KG1 (cell line): ENCODE results near the gene SUPT5H.
"Not testable (repeated sequence)": the region's sequence is repeated elsewhere in the genome, so short reads cannot be mapped to it uniquely, and the experiment has no call there.

Source experiments
- DNase-seq: peaks from one replicate; lab custom pipeline; 2025; lab: John Stamatoyannopoulos, UW

Gene SUPT5H

DNA sequence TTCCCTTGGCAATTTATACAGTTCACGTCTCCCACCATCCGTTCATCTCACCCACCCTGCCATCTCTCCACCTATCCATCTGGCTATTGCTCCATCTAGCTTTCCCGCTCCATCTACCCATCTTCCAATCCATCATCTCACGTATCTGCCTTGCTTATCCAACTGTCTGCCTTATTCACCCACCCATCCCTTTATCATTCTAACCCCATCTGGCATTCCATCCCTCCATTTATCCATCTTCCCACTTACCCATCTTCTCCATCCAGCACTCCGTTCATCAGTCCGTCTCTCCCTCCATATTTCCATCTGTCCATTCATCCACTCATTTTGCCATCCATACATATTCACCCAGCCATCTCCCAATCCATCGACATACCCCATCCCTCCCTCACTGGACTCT lies 19.6 kb upstream of the SUPT5H start:
- DNase-seq: no peak

DNA sequence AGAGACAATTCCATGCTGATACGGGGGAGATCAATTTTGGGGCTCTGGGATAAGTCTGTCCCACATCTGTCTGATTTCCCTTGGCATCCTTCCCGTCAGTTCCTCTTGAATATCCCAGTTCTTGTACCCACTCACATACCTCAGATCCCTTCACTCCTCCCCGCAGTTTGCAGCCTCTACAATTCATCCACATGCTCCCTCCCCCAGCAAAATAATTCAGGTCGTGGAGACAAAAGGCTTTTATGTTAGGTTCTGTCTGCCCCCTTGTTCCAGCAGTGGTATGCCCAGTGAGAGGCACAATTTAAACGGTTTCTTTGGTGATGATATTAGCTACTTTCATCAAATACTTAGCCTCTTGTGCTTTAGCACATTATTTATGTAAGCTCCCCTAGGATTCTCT lies 19.2 kb upstream of the SUPT5H start:
- DNase-seq: no peak

DNA sequence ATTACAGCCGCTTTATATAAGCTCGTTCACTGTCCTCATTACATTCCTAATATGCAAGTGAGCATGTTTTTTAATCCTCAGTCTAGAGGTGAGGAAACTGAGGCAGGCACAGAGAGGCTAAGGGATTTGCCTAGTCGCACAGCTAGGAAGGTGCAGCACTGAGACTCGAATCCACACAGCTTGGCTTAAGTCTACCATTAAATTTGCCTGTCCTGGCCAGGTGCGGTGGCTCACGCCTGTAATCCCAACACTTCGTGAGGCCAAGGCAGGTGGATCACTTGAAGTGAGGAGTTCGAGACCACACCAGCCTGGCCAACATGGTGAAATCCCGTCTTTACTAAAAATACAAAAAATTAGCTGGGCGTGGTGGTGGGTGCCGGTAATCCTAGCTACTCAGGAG lies 17.7 kb upstream of the SUPT5H start:
- no peak for DNase-seq

DNA sequence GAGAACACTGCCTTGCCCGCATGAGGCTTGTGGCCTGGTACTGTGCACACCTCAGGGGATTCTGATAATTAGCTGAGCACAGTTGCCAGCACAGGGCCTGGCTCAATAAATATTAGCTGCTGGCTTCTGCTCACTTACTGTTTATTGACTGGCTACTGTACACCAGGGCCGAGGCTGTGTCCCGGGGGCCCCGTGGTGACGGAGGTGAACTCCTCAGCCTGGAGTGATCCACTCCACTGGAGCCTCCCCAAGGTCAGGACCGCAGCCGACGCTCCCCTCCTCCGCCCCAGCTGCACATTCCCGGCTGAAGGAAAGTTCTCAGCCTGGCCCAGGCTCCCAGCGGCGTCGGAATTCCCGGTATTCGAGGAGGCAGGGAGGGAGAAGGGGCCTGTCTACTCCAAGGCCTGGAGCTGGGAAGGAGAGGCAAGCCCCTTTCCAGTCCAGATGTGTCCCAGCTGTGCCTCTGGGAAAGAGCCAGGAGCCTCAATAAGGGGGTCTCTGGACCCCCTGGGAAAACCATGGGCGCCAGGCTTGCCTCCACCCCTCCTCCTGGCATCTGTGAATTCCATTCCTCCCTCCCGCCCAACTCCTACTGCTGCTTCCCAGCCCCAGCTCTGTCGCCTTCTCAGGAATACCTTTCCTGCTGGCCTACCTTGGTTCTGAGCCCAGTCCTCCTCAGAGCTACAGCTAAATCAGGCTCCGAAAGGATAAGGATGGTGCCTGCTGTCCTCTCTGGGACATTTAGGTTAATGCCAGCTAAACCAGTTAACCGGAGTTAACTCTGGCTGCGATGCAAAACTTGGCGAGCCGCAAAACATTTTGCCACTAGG lies 16.9 kb upstream of the SUPT5H start:
- DNase-seq: no peak

DNA sequence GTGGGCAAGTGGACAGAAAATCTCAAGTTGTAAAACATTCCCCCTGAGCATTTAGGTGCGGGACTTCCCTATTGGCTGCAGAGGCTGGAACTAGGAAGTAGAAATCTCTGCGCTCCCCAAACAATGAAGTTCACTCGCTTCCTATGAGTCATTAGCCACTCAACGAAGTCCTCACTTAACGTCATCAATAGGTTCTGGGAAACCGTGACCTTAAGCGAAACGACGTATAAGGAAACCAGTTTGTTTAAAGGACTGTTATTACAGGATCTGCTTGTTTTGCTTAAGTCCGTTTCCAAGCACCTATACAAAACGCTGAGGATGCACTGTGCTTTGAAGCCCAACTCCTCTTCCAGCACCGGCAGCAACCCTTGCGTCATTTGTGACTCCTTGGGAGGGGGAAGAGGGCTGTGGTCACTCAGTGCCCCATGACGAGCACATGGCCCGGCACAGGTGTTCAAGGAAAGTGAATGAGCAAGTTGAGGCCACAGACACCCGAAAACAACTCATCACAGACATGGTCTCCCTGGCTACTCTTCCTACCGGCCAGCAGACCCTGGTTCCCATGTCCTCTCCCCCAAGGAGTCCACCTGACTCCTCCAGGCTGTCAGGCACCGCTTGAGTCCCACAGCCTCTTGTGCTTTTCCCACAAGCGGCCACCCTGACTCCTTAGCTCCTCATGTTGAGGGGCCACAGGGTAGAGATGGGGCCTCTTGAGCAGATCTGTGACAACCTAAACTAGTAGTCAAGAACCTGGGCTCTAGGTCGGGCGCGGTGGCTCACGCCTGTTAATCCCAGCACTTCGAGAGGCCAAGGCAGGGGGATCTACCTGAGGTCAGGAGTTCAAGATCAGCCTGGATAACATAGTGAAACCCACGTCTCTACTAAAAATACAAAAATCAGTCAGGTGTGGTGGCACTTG lies 14.4 kb upstream of the SUPT5H start:
- DNase-seq: no peak

DNA sequence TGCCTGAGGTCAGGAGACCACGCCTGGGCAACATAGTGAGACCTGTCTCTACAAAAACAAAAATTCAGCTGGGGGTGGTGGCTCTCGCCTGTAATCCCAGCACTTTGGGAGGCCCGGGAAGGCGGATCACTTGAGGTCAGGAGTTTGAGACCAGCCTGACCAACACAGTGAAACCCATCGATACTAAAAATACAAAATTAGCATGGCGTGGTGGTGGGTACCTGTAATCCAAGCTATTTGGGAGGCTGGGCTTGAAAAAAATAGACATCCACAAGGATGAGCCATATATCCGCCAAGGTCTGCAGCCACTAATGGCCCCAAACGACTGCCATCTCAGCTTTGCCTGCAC lies 12.7 kb upstream of the SUPT5H start:
- no peak for DNase-seq

DNA sequence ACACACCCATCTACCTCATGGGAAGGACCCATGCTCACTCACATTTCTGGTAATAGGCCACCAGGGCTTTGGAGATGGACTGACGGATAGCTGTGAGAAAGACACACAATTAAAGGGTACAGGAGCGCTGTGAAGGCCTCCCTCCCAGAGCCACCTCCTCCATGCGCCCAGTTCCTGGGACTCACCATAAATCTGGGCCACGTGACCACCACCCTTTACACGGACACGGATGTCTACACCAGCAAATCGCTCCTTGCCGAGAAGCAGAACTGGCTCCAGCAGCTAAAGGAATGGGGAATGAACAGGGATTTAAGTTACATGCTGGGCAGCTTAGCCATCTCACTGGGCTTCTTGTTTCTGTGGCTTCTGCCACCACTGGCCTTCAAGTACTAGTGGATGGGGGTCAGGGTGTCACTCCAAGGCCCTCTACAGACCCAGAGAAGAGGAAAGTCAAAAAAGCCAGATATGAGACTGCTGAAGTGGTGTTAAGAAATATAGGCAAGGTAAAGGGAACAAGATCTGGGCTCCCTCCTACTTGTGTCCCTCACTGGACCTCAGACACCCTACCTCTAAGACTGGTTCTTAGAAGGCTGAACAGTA lies 11.8 kb upstream of the SUPT5H start:
- no peak for DNase-seq

DNA sequence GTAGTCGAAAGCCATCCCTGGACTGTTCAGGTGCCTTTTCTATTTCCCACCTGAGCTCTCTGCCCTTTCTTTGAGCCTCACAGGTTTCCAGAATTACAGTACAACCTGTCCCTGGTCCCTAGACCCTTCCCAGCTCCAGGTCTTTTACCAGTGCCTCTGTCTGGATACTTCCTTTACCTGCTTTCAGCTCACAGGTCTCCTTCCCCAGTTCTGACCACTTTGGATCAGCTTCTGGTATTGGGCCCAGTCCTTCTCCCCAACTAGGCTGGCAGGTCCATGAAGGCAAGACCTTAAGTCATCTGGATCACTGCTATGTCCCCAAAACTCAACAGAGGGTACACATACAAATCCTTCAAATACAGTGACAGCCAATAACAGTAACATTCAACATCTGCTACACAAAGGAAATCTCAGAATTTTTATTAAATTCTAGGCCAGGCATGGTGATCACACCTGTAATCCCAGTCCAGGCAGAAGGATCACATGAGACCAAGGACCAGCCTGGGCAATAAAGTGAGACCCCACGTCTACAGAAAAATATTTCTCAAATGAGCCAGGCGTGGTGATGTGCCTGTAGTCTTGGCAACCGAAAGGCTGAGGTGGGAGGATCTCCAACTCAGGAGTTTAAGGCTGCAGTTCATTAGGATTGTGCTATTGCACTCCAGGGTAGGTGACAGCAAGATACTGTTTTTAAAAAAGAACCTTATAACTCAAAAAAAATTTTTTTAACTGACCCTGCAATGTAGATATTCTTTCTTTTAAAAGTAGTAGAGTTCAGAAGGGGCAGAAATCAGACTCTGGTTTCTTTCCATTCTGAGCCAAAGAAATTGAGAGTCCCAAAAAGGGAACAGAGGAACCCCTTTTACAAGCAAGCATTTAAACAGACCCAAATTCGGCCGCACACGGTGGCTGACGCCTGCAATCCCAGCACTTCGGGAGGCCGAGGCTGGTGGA lies 11.0 kb upstream of the SUPT5H start:
- no peak for DNase-seq

DNA sequence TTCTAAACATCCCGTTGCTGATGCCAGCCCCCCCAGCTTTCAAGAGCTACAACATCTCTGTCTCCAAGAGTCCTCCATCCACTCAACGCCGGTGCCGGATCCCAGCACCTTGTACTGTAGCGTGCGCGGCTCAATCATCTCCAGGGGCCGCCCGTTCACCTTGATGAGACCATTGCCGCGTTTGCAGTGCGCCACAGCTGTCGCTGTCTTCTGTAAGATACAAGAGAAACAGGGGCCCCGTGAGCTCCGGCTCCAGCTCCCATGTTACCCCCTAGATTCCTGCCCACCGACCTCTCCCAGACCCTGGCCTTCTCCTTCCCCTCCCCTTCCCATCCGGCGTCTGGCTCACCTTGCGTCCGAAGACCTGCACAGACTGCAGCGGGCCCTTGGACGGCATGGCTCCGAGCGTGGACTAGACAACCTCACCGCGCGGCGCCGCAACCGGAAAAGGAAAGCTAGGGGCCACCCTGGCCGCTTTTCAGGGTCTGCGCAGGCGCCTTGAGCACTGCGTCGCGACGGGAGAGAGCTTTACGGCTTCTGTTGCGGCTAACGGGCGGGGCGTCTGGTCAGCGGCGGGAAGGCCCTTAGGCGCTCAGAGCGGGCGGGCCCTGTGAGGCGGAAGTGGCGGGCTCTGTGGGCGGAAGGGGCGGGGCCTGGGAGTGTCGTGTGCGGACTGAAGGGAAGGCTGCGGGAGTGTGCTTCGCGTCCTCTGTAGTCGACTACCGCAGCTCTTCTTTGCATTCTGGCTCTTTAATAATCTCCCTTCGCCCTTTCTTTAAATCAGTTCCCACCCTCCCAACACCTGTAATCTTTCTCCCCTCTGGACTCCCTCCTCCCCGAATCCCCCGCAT lies 9.7 kb upstream of the SUPT5H start, which contains the start of gene RPS16:
RPS16 (minus strand) TSS at position 451 of the 851 bp plus-strand sequence; CDS start at position 397, 54 bp downstream.
- DNase-seq: peak; percentile 84

DNA sequence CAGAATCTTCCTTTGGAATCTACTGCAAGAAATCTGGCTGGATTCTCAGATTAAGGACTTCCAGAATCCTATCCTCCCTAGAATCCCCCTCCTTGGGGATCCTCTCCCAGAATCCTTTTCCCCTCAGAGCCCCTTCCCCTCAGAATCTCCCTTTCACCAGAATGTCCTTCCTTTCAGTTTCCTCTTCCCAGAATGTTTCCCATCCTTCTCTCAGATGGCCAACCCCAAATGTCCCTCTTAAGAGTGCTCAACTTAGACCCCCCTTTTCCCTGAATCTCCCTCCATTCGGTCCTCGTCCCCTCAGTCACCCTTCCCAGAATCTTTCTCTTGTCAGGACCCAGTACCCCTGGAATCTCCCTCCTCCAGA lies 9.0 kb upstream of the SUPT5H start:
- no peak for DNase-seq

DNA sequence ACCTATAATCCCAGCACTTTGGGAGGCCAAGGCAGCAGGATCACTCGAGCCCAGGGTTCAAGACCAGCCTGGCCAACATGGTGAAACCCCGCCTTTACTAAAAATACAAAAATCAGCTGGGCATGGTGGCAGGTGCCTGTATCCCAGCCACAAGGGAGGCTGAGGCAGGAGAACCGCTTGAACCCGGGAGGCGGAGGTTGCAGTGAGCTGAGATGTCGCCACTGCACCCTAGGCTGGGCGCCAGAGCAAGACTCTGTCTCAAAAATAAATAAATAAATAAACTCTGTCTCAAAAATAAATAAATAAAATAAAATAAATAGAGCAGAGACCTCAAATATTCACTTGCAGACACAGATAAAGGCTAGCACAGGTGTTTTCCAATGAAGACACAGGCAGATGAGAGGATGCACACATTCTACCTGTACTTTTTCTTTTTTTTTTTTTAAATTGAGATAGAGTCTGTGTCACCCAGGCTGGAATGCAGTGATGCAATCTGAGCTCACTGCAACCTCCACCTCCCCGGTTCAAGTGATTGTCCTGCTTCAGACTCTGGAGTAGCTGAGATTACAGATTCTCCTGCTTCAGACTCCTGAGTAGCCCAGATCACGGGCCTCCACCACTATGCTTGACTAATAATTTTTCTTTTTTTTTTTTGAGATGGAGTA lies 7.0 kb upstream of the SUPT5H start:
- no peak for DNase-seq

DNA sequence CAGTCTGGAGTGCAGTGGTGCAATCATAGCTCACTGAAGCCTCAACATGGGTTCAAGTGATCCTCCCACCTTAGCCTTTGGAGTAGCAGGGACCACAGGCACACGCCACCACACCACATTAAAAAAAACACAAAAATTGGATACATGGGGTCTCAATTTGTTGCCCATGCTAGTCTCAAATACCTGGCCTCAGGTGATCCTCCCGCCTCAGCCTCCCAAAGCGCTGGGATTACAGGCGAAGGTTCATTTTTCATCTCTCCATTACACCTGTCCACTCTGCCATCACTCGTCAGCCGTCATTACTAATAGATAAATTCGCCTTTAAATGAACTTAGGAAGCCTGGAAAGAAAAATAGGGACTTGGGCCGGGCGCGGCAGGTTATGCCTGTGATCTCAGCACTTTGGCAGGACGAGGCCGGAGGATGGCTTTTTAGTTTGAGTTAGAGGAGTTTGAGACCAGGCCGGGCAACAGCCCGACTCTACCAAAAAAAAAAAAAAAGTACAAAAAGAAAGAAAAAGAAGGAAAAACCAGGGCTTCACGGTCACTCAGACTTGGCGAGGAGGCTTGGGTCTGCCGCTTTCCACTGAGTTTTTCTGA lies 685 bp upstream of the SUPT5H start:
- no peak for DNase-seq

DNA sequence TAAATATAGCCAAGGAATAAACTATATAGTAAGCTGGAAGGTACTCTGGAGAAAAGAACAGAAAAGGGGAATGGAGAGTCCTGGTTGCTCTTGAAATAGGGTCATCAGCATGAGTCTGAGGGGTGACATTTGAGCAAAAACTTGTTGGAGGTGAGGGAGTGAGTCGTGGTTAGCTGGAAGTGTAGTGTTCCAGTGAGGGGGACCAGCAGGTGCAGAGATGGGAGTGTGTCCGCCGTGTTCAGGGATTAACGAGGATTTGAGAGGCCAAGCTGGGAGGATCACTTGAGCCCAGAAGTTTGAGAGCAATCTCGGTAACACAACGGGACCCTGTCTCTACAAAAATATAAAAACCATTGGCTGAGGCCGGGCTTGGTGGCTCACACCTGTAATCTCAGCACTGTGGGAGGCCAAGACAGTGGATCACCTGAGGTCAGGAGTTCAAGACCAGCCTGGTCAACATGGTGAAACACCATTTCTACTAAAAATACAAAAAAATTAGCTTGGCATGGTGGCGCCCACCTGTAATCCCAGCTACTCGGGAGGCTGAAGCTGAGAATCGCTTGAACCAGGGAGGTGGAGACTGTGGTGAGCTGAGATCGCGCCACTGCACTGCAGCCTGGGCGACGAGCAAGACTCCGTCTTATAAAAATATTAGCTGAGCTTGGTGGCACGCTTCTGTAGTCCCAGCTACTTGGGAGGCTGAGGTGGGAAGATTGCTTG lies 1.1 kb downstream of the SUPT5H start:
- DNase-seq: no peak

DNA sequence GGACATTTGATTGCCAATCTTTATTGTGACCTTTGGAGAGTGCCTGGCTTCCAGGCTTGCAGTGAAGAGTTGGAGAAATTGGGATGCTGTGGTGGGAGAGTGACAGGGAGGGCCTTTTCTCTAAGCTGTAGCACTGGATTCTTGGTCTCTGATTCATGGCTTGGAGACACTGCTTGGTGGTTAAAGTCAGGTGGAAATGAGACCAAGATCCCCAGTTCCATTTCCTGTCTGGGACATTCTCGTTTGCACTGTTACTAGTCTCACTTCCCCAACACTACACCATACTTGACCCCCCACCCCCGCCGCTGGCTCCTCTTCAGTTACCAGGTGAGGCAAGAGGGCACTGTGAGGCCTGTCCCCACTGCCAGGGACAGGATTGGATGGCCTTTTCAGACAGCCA lies 2.9 kb downstream of the SUPT5H start:
- no peak for DNase-seq

DNA sequence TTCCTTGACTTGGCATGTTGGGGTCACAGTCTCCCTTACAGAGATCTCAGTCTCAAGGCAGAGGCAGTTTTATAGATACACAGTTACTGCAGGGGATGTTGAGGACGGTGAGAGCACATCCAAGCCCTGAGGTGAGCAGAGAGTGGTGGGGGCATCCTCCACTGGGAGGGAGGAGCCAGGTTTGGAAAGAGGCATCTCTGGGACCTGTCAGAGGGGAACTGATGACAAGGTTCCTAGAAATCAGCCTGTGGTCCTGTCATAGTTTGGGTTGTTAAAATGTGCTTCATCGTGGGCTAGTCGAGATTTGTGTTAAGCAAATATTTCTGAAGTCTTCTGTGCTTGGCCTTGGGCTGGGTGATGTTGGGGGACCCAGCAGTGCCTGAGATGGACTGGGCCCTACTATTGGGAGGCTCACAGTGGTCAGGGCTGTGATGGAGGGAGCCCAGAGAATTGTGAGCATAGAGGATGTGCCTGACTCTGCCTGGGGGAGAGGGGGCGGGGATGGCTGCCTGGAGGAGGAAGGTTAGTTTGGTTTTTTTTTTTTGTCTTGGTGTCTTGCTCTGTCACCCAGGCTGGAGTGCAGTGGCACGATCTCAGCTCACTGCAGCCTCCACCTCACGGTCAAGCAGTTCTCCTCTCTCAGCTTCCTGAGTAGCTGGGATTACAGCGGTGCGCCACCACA lies 3.9 kb downstream of the SUPT5H start:
- no peak for DNase-seq

DNA sequence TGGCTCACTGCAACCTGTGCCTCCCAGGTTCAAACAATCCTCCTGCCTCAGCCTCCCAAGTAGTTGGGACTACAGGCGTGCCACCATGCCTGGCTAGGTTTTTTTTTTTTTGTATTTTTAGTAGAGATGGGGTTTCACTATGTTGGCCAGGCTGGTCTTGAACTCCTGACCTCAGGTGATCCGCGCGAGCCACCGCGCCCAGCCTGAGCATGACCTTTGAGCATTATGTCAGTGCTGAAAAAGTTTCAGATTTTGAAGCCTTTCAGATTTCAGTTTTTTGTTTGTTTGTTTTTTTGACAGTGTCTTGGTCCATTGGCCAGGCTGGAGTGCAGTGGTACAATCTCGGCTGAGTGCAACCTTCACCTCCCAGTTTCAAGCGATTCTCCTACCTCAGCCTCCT lies 5.9 kb downstream of the SUPT5H start:
- DNase-seq: not testable (repeated sequence)

DNA sequence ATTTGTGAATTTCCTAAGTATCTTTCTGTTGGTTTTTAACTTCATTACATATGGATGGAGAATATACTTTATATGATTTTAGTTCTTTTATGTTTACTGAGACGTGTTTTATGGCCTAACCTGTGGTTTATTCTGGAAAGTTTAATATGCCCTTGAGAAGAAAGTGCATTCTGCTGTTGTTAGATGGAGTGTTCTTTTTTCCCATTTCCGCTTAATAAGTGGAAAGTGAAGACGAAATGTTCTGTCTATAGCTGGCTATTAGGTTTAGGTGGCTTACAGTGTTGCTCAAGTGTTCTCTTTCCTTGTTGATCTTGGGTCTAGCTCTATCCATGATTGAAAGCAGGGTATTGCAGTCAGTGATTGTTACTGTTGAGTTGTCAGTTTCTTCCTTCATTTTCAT lies 18.0 kb downstream of the SUPT5H start:
- DNase-seq: no peak

DNA sequence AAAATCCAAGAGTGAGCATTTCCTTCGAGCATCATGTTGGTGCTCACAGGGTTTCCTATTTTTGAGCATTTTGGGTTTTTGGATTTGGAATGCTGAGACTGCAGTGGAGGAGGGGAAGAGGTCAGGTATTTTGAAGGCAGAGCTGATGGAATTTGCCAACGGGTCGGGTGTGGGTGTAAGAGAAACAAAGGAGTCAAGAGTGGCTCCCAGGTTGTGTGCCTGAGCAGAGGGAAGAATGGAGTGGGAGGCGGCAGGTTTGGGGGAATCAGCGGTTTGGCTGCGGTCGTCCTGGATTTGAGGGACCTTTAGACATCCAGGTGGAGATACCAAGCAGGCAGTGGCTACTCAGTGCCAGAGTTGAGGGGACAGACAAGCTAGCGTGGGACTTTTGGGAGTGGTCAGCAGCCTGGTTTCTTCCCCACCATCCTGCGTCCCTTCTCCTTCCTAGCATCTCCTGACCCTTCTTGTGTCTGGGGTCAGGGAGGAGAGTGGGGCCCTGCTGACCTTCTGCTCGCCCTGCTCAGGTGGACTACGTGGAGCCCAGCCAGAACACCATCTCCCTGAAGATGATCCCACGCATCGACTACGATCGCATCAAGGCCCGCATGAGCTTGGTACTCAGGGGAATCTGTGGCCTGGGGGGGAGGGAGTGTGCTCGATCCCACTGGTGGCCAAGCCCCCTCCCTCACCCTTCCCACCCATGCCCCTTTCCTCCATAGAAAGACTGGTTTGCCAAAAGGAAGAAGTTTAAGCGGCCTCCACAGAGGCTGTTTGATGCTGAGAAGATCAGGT lies 20.8 kb downstream of the SUPT5H start:
- DNase-seq: no peak
